ENCODE results near the gene ST6GALNAC1.
"Not testable (repeated sequence)": the region's sequence is repeated elsewhere in the genome, so short reads cannot be mapped to it uniquely, and the experiment has no call there.

The ST6GALNAC1 gene

GRCh38 chr17:76611080-76611749 is 32.3 kb downstream of the ST6GALNAC1 start:
- DNase-seq = not testable (repeated sequence)

- not testable (repeated sequence) for DNase-seq
Observed at GRCh38 chr17:76606685-76607084, 36.9 kb downstream of the ST6GALNAC1 start.

GRCh38 chr17:76601065-76601464 is 42.5 kb downstream of the ST6GALNAC1 start:
- DNase-seq = no peak

- no peak for DNase-seq
Observed at GRCh38 chr17:76599694-76600460, 43.7 kb downstream of the ST6GALNAC1 start.

GRCh38 chr17:76598004-76598439 is 45.5 kb downstream of the ST6GALNAC1 start:
- DNase-seq = no peak

GRCh38 chr17:76597156-76598003 is 46.2 kb downstream of the ST6GALNAC1 start:
- no peak for DNase-seq

GRCh38 chr17:76594690-76595089 is 48.9 kb downstream of the ST6GALNAC1 start:
- no peak for DNase-seq

- DNase-seq = no peak
Observed at GRCh38 chr17:76593959-76594358, 49.6 kb downstream of the ST6GALNAC1 start.

- DNase-seq = no peak
Observed at GRCh38 chr17:76593384-76593826, 50.2 kb downstream of the ST6GALNAC1 start.

GRCh38 chr17:76588182-76588581 is 55.4 kb downstream of the ST6GALNAC1 start:
- no peak for DNase-seq

- no peak for DNase-seq
Observed at GRCh38 chr17:76586741-76587487, 56.6 kb downstream of the ST6GALNAC1 start.

GRCh38 chr17:76585649-76586593 is 57.6 kb downstream of the ST6GALNAC1 start, which contains the start of gene ST6GALNAC2:
TSS of gene ST6GALNAC2 (minus strand) at chr17:76585860. CDS start at chr17:76585808, 52 bp downstream.
- peak; percentile 46 for DNase-seq

- no peak for DNase-seq
Observed at GRCh38 chr17:76585033-76585648, 58.4 kb downstream of the ST6GALNAC1 start.

GRCh38 chr17:76584427-76585032 is 59.0 kb downstream of the ST6GALNAC1 start:
- no peak for DNase-seq

- DNase-seq = no peak
Observed at GRCh38 chr17:76582660-76583059, 60.9 kb downstream of the ST6GALNAC1 start.

- no peak for DNase-seq
Observed at GRCh38 chr17:76581515-76581914, 62.0 kb downstream of the ST6GALNAC1 start.

GRCh38 chr17:76579281-76579680 is 64.3 kb downstream of the ST6GALNAC1 start:
- DNase-seq = no peak

GRCh38 chr17:76578376-76578775 is 65.2 kb downstream of the ST6GALNAC1 start:
- DNase-seq = no peak

GRCh38 chr17:76577876-76578275 is 65.7 kb downstream of the ST6GALNAC1 start:
- no peak for DNase-seq

- no peak for DNase-seq
Observed at GRCh38 chr17:76576189-76576588, 67.4 kb downstream of the ST6GALNAC1 start.

Data from activated gamma-delta T cell (primary cell).